Astrocyte of the spinal cord (primary cell): ENCODE data around the gene FAM171A1.

Source experiments
- DNase-seq: peaks from one replicate; pipeline ENCODE4 v3.0.0; 2011; ENCODE audit warnings: low read depth, low spot score
- H3K4me3 ChIP-seq: 2 replicates; pipeline ENCODE4 v1.5.1; 2011; ENCODE audit warnings: low read depth, mild to moderate bottlenecking, low read length, moderate library complexity
- CTCF ChIP-seq: IDR thresholded peaks from 2 replicates; pipeline ENCODE4 v1.5.1; 2012; ENCODE audit warnings: low read depth, mild to moderate bottlenecking, low read length, inconsistent platforms
- in situ Hi-C: cut with HindIII; loops from 2 replicates; pipeline ENCODE4 v1.10.0; 2017; ENCODE audit warnings: low sequenced_read_pairs

Gene FAM171A1

DNA sequence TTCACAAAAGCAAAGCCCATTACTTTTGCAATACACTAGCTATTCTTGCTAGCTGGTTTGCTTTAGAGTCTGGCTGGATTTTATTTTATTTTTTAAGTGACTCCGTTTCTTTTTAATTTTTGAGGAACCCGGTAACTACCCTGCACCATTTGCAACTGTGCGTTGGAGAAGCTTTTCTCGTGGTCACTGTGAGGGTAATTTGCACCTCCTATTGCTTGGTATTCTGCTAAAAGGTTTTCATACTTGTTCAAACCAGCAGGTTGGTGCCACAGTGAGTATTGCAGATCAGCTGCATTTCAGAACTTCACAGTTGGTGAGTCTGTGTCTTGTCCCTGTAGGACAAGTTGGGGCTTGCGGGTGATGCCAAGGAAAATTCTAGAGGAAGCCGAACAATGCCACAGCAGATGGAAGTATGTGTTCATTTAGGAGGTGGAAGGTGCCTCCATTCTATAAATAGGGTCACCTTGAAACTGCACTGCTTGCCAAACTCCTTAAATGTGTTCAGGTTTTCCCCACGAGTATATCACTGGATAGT lies 198.7 kb downstream of the FAM171A1 start:
- no peak for TF ChIP-seq CTCF
- in situ Hi-C loops, result no loop called here
- DNase-seq, result no peak
- no peak overlapping the region for H3K4me3 ChIP-seq

DNA sequence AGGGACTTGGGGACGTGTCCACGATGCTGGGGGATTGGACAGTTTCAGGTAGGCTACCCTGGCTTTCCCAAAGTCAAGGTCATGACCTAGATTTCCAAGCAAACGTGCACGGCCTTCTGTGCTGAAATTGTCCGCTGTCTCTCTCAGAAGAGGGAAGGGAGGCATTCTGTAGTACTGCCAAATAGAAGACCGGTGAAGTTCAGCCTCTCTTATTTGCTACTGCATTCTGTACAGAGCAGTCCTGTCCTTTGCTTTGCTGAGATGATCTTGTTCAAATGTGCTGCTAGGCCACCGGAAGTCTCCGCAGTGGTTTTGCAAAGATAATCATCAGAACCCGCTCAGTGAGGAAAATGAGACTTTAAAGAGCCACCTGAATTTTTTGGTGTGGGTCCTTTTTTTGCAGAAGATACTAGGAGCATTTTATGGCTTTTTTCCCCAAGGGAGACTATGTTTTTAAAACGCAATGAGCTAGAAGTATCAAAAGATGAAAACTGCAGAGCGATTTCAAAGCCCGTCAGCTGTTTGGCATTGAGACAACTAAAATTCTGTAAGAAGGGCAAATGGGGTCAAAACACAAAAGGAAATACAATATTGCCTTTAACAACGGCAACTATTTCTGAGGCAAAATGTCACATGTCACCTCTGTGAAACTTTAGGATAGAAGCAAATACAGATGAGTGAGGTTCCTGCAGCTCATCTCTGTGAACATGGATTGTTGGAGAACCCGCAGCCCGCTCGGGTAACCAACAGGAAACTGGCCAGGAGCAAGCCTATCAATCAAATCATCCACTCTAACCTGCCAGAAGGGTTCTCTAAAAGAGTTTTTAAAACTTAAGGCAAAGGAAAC lies 201.3 kb downstream of the FAM171A1 start:
- no peak overlapping the region for H3K4me3 ChIP-seq
- in situ Hi-C loops, result no loop called here
- no peak for TF ChIP-seq CTCF
- no peak for DNase-seq

DNA sequence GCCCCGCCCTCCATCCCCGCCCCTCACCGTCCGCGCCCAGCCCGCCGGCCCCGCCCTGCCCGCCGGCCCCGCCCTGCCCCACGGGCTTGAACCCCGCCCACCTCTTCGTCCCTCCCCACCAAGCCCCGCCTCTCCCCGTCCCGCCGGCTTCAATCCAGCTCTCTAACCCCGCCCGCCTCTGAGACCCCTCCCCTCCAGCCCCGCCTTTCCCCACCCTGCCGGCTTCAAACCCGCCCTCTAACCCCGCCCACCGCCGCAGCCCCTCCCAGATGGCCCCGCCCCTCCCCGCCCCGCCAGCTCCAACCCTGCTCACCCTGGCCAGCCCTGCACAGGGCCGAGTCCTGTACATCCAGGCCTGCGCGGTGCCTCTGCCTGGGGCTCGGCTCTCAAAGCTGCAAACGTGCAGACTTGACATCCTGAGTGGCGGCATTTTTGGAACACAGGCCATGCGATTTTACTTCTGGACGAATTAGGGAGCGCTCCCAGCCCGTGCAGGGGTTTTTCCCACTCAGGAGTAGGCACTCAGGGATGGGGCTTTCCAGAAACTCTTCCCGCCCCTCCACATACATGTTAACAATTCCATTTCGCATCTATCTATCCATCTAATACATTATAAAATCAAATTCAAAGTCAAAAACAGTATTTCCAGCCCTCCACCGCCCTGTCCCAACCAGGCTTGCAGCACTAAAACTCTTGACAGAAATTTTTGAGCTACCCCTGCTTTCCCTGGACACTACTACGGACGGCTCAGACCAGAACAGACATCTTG lies 202.1 kb downstream of the FAM171A1 start:
- in situ Hi-C loops, result no loop called here
- DNase-seq, result peak; percentile 97
- TF ChIP-seq CTCF, result no peak
- no peak overlapping the region for H3K4me3 ChIP-seq

DNA sequence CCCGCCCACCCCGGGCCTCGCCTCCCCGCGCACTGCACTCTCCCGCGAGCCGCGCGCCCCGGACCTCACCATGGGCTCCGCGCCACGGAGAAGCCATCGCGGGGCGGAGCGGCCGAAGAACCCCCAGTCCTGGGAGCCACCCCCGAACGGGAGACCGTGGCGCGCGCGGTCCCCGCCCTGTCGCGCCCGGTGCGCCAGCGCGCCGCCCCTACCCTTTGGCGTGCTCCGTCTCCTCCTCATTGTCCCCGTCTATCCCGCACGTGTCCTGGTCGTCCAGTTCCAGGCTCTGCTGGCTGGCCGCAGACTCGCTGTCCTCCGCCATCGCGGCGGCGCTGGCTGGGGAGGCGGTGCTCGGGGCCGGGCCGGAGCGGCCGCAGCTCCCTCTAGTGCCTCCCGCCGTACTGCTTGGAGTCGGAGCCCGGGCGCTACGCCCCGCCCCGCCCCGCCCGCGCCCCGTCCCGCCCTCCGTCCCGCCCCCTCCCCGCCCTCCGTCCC lies 202.8 kb downstream of the FAM171A1 start, which contains the start of gene NMT2:
TSS of gene NMT2 (minus strand) at position 403 of the 495 bp plus-strand sequence. CDS start at position 322, 81 bp downstream.
- peak within 1 kb of the TSS; percentile 80 for H3K4me3 ChIP-seq
- DNase-seq, result no peak
- in situ Hi-C loops, result no loop called here
- peak; percentile 38 for TF ChIP-seq CTCF

DNA sequence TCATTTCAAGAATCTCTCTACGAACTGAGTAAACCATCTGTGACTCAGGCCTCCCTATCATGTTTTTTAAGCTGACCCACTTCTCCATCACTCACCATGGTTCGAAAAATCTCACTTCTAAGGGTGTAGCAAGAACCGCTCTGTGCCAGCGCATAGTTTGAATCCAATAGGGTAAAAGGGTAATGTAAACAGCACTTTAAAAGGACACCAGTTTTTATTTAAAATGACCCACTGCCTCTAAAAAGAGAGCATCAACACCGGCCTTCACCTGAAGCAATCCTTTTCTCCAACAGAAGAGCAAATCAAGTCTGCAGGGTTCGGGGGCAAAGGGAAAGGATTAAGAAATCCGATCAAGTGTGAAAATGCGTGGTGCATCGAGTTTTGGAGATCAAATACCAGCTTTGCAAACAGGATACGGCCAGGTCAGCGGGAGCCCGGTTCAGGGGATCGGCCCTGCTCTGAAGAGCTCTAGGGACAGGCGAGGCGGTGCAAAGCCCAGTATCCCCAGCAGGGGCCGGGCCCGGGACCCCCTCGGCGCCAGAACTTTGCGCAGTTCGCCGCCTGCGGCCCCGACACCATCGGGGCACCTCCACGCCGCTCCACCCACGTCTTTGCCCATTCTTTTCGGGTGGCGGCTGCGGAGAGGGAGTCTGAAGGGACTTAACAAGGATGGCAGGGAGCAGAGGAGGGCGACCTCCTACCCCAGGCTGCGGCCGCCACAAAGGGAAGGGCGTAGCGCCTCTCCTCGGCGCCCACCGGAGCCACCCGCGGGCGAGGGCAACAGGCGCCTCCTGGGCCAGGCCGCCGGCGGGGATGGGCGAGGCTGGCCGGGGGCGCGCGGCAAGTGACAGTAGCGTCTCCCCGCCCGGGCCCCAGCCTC lies 203.4 kb downstream of the FAM171A1 start:
- in situ Hi-C loops, result no loop called here

More for the DNA sequence above, 203.4 kb downstream of the FAM171A1 start:
- H3K4me3 ChIP-seq, result peak overlapping the region; percentile 80
- DNase-seq, result peak; percentile 53
- TF ChIP-seq CTCF, result peak; percentile 63
